HepG2 (cell line): ENCODE data around the gene FGF9.

Experiments used
- ATF3 ChIP-seq: sonication (generic); formaldehyde crosslinking; IDR thresholded peaks from 2 replicates; pipeline ENCODE4 v1.4.0; 2020; ENCODE audit warnings: missing genetic modification reagents
- CTCF ChIP-seq: sonication (generic); formaldehyde crosslinking; IDR thresholded peaks from 2 replicates; pipeline ENCODE4 v1.5.0; 2020; ENCODE audit warnings: mild to moderate bottlenecking, missing genetic modification reagents, moderate library complexity
- DMAP1 ChIP-seq: IDR thresholded peaks from 2 replicates; pipeline ENCODE4 v1.6.1; 2016
- E2F5 ChIP-seq: sonication (generic); formaldehyde crosslinking; conservative IDR thresholded peaks from 2 replicates; pipeline ENCODE4 v1.4.0; 2020; ENCODE audit warnings: missing genetic modification reagents
- ETV6 ChIP-seq: sonication (generic); formaldehyde crosslinking; conservative IDR thresholded peaks from 2 replicates; pipeline ENCODE4 v1.4.0; 2020; ENCODE audit warnings: missing genetic modification reagents
- JUN ChIP-seq: sonication (generic); formaldehyde crosslinking; IDR thresholded peaks from 2 replicates; pipeline ENCODE4 v1.4.0; 2020; ENCODE audit warnings: mild to moderate bottlenecking, missing genetic modification reagents
- TEAD2 ChIP-seq: sonication (generic); formaldehyde crosslinking; IDR thresholded peaks from 2 replicates; pipeline ENCODE4 v1.9.0; 2021; ENCODE audit warnings: missing genetic modification reagents
- ZBTB33 ChIP-seq: sonication (generic); formaldehyde crosslinking; IDR thresholded peaks from 2 replicates; pipeline ENCODE4 v1.4.0; 2020; ENCODE audit warnings: missing genetic modification reagents

GRCh38 chr13:21638319-21639282 is 32.3 kb upstream of the FGF9 start:
- TF ChIP-seq ZBTB33 = no peak
- TF ChIP-seq TEAD2 (CRISPR knock-in tag) = no peak
- no peak for TF ChIP-seq E2F5 (CRISPR knock-in tag)
- no peak for TF ChIP-seq JUN
- TF ChIP-seq CTCF (CRISPR knock-in tag) = peak; percentile 65
- no peak for TF ChIP-seq ATF3 (CRISPR knock-in tag)
- no peak for TF ChIP-seq DMAP1 (CRISPR knock-in tag)
- no peak for TF ChIP-seq ETV6 (CRISPR knock-in tag)
